ENCODE results near the gene USP9X. TPM values are rescaled to one million over a fixed set of nuclear protein-coding genes. Genes with fewer than 3 reads are reported as not detected.

Gene USP9X
- total and polyA plus RNA-seq, 2 donors (not counting 1 experiment from before 2014, with no cell fraction given): 54.0 to 161 TPM

DNA sequence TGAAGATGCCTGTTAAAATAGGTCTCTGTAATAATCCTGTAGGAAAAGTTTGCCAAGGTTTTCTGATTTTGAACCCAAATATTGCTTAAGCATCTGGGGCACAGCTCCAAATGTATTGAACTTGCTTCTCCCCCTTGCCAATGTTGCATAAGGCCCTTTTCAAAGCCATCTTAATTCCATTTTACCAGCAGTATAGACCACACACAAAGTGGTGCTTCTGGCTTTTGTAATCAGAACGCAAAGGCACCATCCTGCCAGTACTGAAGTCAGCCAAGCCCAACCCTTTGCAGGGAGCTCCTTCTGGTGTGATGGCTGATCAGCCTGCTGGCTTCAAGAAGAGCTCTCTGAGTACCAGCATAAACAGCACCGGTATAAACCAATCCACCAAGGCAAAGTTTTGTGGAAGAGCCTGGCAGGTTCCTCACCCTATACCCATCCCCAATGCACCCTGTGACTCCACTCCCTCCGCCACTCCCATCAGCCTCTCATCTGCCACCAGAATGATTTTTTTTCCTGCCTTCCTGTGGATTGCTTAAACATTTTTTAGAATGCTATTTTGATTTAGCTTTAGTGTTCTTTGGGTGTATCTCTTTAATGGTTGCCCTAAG is 39.2 kb upstream of the USP9X start:
- H3K27ac ChIP-seq (ENCODE audit: insufficient read depth, low read length): no peak overlapping the region
- no peaks in the 10 kb centered on the region for H3K27me3 ChIP-seq (ENCODE audit: control insufficient read depth, insufficient read depth, low read length)
- H3K9me3 ChIP-seq (ENCODE audit: control insufficient read depth, insufficient read depth, low read depth, low read length): no peaks in the 10 kb centered on the region
- H3K9ac ChIP-seq (ENCODE audit: insufficient read depth, low read length): no peak overlapping the region
- no peak overlapping the region for H3K4me3 ChIP-seq (replicated peaks in 1 of 4; ENCODE audit: control extremely low read depth in 1 of 4, insufficient read depth in 1 of 4, low read depth in 3 of 4, low read length in 4 of 4)
- H3K79me2 ChIP-seq (ENCODE audit: control insufficient read depth, insufficient read depth, low read length): no peaks in the 10 kb centered on the region
- no peaks in the 10 kb centered on the region for H4K20me1 ChIP-seq (ENCODE audit: control insufficient read depth, extremely low read depth, insufficient read depth, low read length)
- no peaks in the 10 kb centered on the region for H3K4me1 ChIP-seq (ENCODE audit: control insufficient read depth, extremely low read depth, insufficient read depth, low read length)
- H3K36me3 ChIP-seq (ENCODE audit: control insufficient read depth, insufficient read depth, low read length): no peaks in the 10 kb centered on the region
- TF ChIP-seq, protein P1, sequence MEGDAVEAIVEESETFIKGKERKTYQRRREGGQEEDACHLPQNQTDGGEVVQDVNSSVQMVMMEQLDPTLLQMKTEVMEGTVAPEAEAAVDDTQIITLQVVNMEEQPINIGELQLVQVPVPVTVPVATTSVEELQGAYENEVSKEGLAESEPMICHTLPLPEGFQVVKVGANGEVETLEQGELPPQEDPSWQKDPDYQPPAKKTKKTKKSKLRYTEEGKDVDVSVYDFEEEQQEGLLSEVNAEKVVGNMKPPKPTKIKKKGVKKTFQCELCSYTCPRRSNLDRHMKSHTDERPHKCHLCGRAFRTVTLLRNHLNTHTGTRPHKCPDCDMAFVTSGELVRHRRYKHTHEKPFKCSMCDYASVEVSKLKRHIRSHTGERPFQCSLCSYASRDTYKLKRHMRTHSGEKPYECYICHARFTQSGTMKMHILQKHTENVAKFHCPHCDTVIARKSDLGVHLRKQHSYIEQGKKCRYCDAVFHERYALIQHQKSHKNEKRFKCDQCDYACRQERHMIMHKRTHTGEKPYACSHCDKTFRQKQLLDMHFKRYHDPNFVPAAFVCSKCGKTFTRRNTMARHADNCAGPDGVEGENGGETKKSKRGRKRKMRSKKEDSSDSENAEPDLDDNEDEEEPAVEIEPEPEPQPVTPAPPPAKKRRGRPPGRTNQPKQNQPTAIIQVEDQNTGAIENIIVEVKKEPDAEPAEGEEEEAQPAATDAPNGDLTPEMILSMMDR (conservative IDR thresholded peaks at IDR 0.05 in 1 of 2, IDR thresholded peaks at IDR 0.05 in 1 of 2; ENCODE audit: low read depth in 1 of 2, low read length in 2 of 2): no peak
- TF ChIP-seq EZH2 (IDR thresholded peaks at IDR 0.05; ENCODE audit: low read length, missing control alignments): no peak
- H2AFZ ChIP-seq (ENCODE audit: low read length): peak overlapping the region; percentile 20
- DNase-seq (ENCODE audit: low read depth in 2 of 2): peak in 1 of 2 donors; percentile 85
- no peak overlapping the region for H3K4me2 ChIP-seq (ENCODE audit: extremely low read depth, insufficient read depth, low read length)

DNA sequence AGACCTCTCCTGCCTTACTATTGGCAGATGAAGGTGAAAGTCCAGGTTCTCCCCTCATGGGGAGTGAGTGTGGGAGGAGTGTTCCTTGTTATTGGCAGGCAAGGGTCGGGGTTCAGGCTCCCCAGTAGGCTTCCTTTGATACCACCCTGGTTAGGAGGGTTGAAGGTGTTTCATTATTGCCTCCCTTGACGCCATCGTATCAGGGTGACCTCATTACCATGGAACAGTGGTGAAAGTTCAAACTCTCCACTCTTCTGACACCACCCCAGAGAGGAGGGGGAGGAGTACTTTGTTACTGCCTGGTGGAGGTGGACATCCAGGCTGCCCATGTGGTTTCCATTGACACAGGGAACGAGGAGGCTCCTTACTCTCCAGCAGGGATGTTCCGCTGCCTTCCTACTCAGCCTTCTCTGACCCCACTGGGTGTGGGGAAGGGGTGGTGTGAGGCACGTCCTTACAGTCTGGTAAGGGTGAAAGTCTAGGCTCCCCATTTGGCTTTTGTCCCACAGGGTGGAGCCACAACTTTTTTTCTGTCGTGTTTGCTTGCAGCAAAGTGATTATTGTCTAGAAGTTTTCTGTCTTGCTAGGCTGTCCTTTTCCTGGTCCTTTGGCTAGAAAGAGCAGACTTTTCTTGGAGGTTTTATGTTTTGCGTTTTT is 37.2 kb upstream of the USP9X start:
- Histone ChIP-seq H3K36me3 (ENCODE audit: control insufficient read depth, insufficient read depth, low read length) (no peaks in the 10 kb centered on the region), H2AFZ (ENCODE audit: low read length) (no peak overlapping the region), H4K20me1 (ENCODE audit: control insufficient read depth, extremely low read depth, insufficient read depth, low read length) (no peaks in the 10 kb centered on the region), H3K4me3 (replicated peaks in 1 of 4; ENCODE audit: control extremely low read depth in 1 of 4, insufficient read depth in 1 of 4, low read depth in 3 of 4, low read length in 4 of 4) (no peak overlapping the region), H3K27me3 (ENCODE audit: control insufficient read depth, insufficient read depth, low read length) (no peaks in the 10 kb centered on the region), H3K4me2 (ENCODE audit: extremely low read depth, insufficient read depth, low read length) (no peak overlapping the region), H3K9me3 (ENCODE audit: control insufficient read depth, insufficient read depth, low read depth, low read length) (no peaks in the 10 kb centered on the region), H3K9ac (ENCODE audit: insufficient read depth, low read length) (no peak overlapping the region), H3K27ac (ENCODE audit: insufficient read depth, low read length) (no peak overlapping the region), H3K79me2 (ENCODE audit: control insufficient read depth, insufficient read depth, low read length) (no peaks in the 10 kb centered on the region), H3K4me1 (ENCODE audit: control insufficient read depth, extremely low read depth, insufficient read depth, low read length) (no peaks in the 10 kb centered on the region)
- TF ChIP-seq, protein P1 (conservative IDR thresholded peaks at IDR 0.05 in 1 of 2, IDR thresholded peaks at IDR 0.05 in 1 of 2; ENCODE audit: low read depth in 1 of 2, low read length in 2 of 2): no peak
- TF ChIP-seq EZH2 (IDR thresholded peaks at IDR 0.05; ENCODE audit: low read length, missing control alignments): no peak
- DNase-seq (ENCODE audit: low read depth in 2 of 2): no peak

DNA sequence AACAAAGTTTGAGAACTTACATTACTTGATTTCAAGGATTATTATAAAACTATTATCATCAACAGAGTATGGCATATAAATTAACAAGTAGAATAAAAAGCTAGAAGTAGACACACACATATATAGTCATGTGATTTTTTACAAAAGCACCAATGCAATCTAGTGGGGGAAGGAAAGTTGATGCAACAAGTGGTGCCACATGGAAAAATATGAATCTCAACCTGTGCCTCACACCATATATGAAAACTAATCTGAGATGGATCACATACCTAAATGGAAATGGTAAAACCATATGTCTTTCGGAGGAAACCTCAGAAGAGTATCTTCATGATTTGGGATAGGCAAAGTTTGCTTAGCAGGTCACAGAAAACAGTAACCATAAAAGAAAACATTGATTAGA is 34.9 kb upstream of the USP9X start:
- no peak for TF ChIP-seq EZH2 (IDR thresholded peaks at IDR 0.05; ENCODE audit: low read length, missing control alignments)
- TF ChIP-seq, protein P1 (conservative IDR thresholded peaks at IDR 0.05 in 1 of 2, IDR thresholded peaks at IDR 0.05 in 1 of 2; ENCODE audit: low read depth in 1 of 2, low read length in 2 of 2): no peak
- H3K4me2 ChIP-seq (ENCODE audit: extremely low read depth, insufficient read depth, low read length): no peak overlapping the region
- no peak for DNase-seq (ENCODE audit: low read depth in 2 of 2)
- H3K36me3 ChIP-seq (ENCODE audit: control insufficient read depth, insufficient read depth, low read length): no peaks in the 10 kb centered on the region
- no peak overlapping the region for H3K4me3 ChIP-seq (replicated peaks in 1 of 4; ENCODE audit: control extremely low read depth in 1 of 4, insufficient read depth in 1 of 4, low read depth in 3 of 4, low read length in 4 of 4)
- no peaks in the 10 kb centered on the region for H3K4me1 ChIP-seq (ENCODE audit: control insufficient read depth, extremely low read depth, insufficient read depth, low read length)
- no peak overlapping the region for H2AFZ ChIP-seq (ENCODE audit: low read length)
- H4K20me1 ChIP-seq (ENCODE audit: control insufficient read depth, extremely low read depth, insufficient read depth, low read length): no peaks in the 10 kb centered on the region
- H3K27ac ChIP-seq (ENCODE audit: insufficient read depth, low read length): no peak overlapping the region
- no peaks in the 10 kb centered on the region for H3K9me3 ChIP-seq (ENCODE audit: control insufficient read depth, insufficient read depth, low read depth, low read length)
- H3K79me2 ChIP-seq (ENCODE audit: control insufficient read depth, insufficient read depth, low read length): no peaks in the 10 kb centered on the region
- H3K27me3 ChIP-seq (ENCODE audit: control insufficient read depth, insufficient read depth, low read length): no peaks in the 10 kb centered on the region
- no peak overlapping the region for H3K9ac ChIP-seq (ENCODE audit: insufficient read depth, low read length)

All from fibroblast of lung (primary cell).